MM.1S (cell line): ENCODE data around the gene LEP.

Experiments
- DNase-seq: peaks from one replicate; pipeline ENCODE4 v3.0.0-alpha.2; 2015
- H2AFZ ChIP-seq: fragments of 300-600 bp; sonication (generic); 2 replicates; pipeline ENCODE4 v1.6.0; 2016; ENCODE audit warnings: antibody characterized with exemption, low read length
- H3F3A ChIP-seq: fragments of 300-600 bp; sonication (generic); 2 replicates; pipeline ENCODE4 v1.6.1; 2016; ENCODE audit warnings: mild to moderate bottlenecking, antibody characterized with exemption, low read length, moderate library complexity, mixed read lengths; ENCODE audit not compliant: insufficient read depth
- H3K27ac ChIP-seq: fragments of 300-600 bp; sonication (generic); 2 replicates; pipeline ENCODE4 v1.5.1; 2016; ENCODE audit warnings: mild to moderate bottlenecking, low read length
- H3K27me3 ChIP-seq: fragments of 300-600 bp; sonication (generic); replicated peaks from 2 replicates; pipeline ENCODE4 v1.6.0; 2016; ENCODE audit warnings: low read length; ENCODE audit not compliant: insufficient read depth
- H3K36me3 ChIP-seq: fragments of 300-600 bp; sonication (generic); replicated peaks from 2 replicates; pipeline ENCODE4 v1.6.1; 2016; ENCODE audit warnings: mild to moderate bottlenecking, low read length, mixed read lengths; ENCODE audit not compliant: insufficient read depth
- H3K4me1 ChIP-seq: fragments of 300-600 bp; sonication (generic); 2 replicates; pipeline ENCODE4 v1.6.1; 2016; ENCODE audit warnings: low read length, mixed read lengths
- H3K4me2 ChIP-seq: fragments of 300-600 bp; sonication (generic); 2 replicates; pipeline ENCODE4 v1.6.0; 2016; ENCODE audit warnings: low read depth, low read length
- H3K4me3 ChIP-seq: fragments of 300-600 bp; sonication (generic); 2 replicates; pipeline ENCODE4 v1.5.1; 2016; ENCODE audit warnings: low read length, mixed read lengths
- H3K79me2 ChIP-seq: fragments of 300-600 bp; sonication (generic); 2 replicates; pipeline ENCODE4 v1.6.1; 2016; ENCODE audit warnings: mixed run types, low read length, mixed read lengths
- H3K9ac ChIP-seq: fragments of 300-600 bp; sonication (generic); 2 replicates; pipeline ENCODE4 v1.6.1; 2016; ENCODE audit warnings: low read length, mixed read lengths
- H3K9me2 ChIP-seq: fragments of 300-600 bp; sonication (generic); replicated peaks from 2 replicates; pipeline ENCODE4 v1.6.1; 2016; ENCODE audit warnings: mild to moderate bottlenecking, low read length, mixed read lengths; ENCODE audit not compliant: insufficient read depth
- H3K9me3 ChIP-seq: fragments of 300-600 bp; sonication (generic); replicated peaks from 2 replicates; pipeline ENCODE4 v1.6.1; 2016; ENCODE audit warnings: mild to moderate bottlenecking, low read length, mixed read lengths; ENCODE audit not compliant: insufficient read depth
- H4K20me1 ChIP-seq: fragments of 300-600 bp; sonication (generic); 2 replicates; pipeline ENCODE4 v1.6.1; 2016; ENCODE audit warnings: mild to moderate bottlenecking, low read length, moderate library complexity, mixed read lengths; ENCODE audit not compliant: insufficient read depth
- CTCF ChIP-seq: fragments of 300-600 bp; sonication (generic); IDR thresholded peaks from 2 replicates; pipeline ENCODE4 v1.5.1; 2016; ENCODE audit warnings: antibody characterized with exemption, low read length, mixed read lengths
- EZH2 ChIP-seq: fragments of 300-600 bp; sonication (generic); optimal IDR thresholded peaks from 2 replicates; pipeline ENCODE3; 2017; ENCODE audit warnings: low read depth, mild to moderate bottlenecking, antibody characterized with exemption, low read length, mixed read lengths
- EZH2phosphoT487 ChIP-seq: fragments of 300-600 bp; sonication (generic); IDR thresholded peaks from 2 replicates; pipeline ENCODE4 v1.6.1; 2018; ENCODE audit warnings: antibody characterized with exemption, low read length

Gene LEP

GRCh38 chr7:128231677-128232076 lies 9.4 kb upstream of the LEP start:
- no peaks in the 10 kb centered on the region for H4K20me1 ChIP-seq
- no peaks in the 10 kb centered on the region for H3K9me3 ChIP-seq
- no peaks in the 10 kb centered on the region for H3K27me3 ChIP-seq
- no peak overlapping the region for H3K4me3 ChIP-seq
- H3K79me2 ChIP-seq, result no peaks in the 10 kb centered on the region
- no peak overlapping the region for H3K27ac ChIP-seq
- no peak overlapping the region for H3K9ac ChIP-seq
- H2AFZ ChIP-seq, result no peak overlapping the region
- no peaks in the 10 kb centered on the region for H3K36me3 ChIP-seq
- no peak for DNase-seq
- peaks cover 3% of the 10 kb centered on the region; the same call in 1 of the 2 replicates for H3F3A ChIP-seq
- H3K4me2 ChIP-seq, result no peak overlapping the region
- no peaks in the 10 kb centered on the region for H3K9me2 ChIP-seq
- H3K4me1 ChIP-seq, result peaks cover 3% of the 10 kb centered on the region
- no peak for TF ChIP-seq EZH2
- TF ChIP-seq EZH2phosphoT487, result no peak
- no peak for TF ChIP-seq CTCF

- Histone ChIP-seq H3K79me2 (no peaks in the 10 kb centered on the region), H3K9me3 (no peaks in the 10 kb centered on the region), H3K9me2 (no peaks in the 10 kb centered on the region), H3K27me3 (no peaks in the 10 kb centered on the region), H3F3A (peaks cover 10% of the 10 kb centered on the region; the same call in 1 of the 2 replicates), H3K4me3 (no peak overlapping the region), H3K9ac (no peak overlapping the region), H4K20me1 (no peaks in the 10 kb centered on the region), H2AFZ (no peak overlapping the region), H3K4me1 (peaks cover 11% of the 10 kb centered on the region), H3K27ac (no peak overlapping the region), H3K36me3 (no peaks in the 10 kb centered on the region), H3K4me2 (no peak overlapping the region)
- no peak for DNase-seq
- TF ChIP-seq EZH2phosphoT487 (no peak), EZH2 (no peak), CTCF (no peak)
Observed at GRCh38 chr7:128233471-128233870, 7.6 kb upstream of the LEP start.

- H3K9me3 ChIP-seq, result no peaks in the 10 kb centered on the region
- peaks cover 11% of the 10 kb centered on the region for H3K4me1 ChIP-seq
- H4K20me1 ChIP-seq, result no peaks in the 10 kb centered on the region
- DNase-seq, result no peak
- TF ChIP-seq EZH2 (no peak), CTCF (no peak), EZH2phosphoT487 (no peak)
- H3K36me3 ChIP-seq, result no peaks in the 10 kb centered on the region
- no peak overlapping the region for H3K27ac ChIP-seq
- H3K27me3 ChIP-seq, result no peaks in the 10 kb centered on the region
- H3K9ac ChIP-seq, result no peak overlapping the region
- no peak overlapping the region for H2AFZ ChIP-seq
- no peak overlapping the region for H3K4me3 ChIP-seq
- peaks cover 10% of the 10 kb centered on the region; the same call in 1 of the 2 replicates for H3F3A ChIP-seq
- no peaks in the 10 kb centered on the region for H3K9me2 ChIP-seq
- H3K79me2 ChIP-seq, result no peaks in the 10 kb centered on the region
- H3K4me2 ChIP-seq, result no peak overlapping the region
Observed at GRCh38 chr7:128234476-128235026, 6.5 kb upstream of the LEP start.
